ENCODE data around the gene TAMM41.

Gene TAMM41

GRCh38 chr3:11826628-11827265 lies 19.9 kb downstream of the TAMM41 start:
- H3K36me3 ChIP-seq (ENCODE audit: insufficient read depth): no peaks in the 10 kb centered on the region
- no peaks in the 10 kb centered on the region for H4K20me1 ChIP-seq (ENCODE audit: insufficient read depth)
- no peak overlapping the region for H3K4me3 ChIP-seq (IDR thresholded peaks at IDR 0.05; ENCODE audit: insufficient read depth, low read depth, low read length)
- no peaks in the 10 kb centered on the region for H3K79me2 ChIP-seq (ENCODE audit: insufficient read depth, low read depth)
- H3K9ac ChIP-seq: no peak overlapping the region
- H2AFZ ChIP-seq (ENCODE audit: low read depth): no peak overlapping the region
- no peaks in the 10 kb centered on the region for H3K27me3 ChIP-seq (ENCODE audit: insufficient read depth, low read depth)
- no peaks in the 10 kb centered on the region for H3K4me1 ChIP-seq (ENCODE audit: low read depth, poor library complexity, severe bottlenecking)
- no peak overlapping the region for H3K27ac ChIP-seq
- H3K4me2 ChIP-seq: no peak overlapping the region
- TF ChIP-seq, protein P1, sequence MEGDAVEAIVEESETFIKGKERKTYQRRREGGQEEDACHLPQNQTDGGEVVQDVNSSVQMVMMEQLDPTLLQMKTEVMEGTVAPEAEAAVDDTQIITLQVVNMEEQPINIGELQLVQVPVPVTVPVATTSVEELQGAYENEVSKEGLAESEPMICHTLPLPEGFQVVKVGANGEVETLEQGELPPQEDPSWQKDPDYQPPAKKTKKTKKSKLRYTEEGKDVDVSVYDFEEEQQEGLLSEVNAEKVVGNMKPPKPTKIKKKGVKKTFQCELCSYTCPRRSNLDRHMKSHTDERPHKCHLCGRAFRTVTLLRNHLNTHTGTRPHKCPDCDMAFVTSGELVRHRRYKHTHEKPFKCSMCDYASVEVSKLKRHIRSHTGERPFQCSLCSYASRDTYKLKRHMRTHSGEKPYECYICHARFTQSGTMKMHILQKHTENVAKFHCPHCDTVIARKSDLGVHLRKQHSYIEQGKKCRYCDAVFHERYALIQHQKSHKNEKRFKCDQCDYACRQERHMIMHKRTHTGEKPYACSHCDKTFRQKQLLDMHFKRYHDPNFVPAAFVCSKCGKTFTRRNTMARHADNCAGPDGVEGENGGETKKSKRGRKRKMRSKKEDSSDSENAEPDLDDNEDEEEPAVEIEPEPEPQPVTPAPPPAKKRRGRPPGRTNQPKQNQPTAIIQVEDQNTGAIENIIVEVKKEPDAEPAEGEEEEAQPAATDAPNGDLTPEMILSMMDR (conservative IDR thresholded peaks at IDR 0.05; ENCODE audit: low read depth, low read length): no peak

DNA sequence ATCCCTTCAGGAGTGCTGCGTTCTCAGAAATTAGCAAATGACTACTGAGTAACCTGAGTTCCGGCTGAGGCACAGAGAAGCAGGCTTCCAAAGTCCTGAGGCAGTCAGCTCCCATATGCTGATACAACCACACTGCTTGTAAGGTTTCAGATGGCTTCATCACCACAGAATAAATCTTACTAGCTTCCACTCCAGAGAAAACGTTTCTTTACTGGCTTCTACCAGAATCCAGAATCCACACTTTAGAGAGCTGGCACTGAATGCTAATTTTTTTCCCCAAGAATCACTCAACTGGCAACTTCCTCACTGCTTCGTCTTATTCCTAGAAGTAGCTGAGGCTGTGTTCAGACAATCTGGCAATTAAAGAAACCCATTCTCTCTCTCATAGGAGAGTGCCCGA lies 21.4 kb downstream of the TAMM41 start:
- H3K4me2 ChIP-seq: no peak overlapping the region
- H3K4me3 ChIP-seq (IDR thresholded peaks at IDR 0.05; ENCODE audit: insufficient read depth, low read depth, low read length): no peak overlapping the region
- no peak overlapping the region for H3K27ac ChIP-seq
- no peaks in the 10 kb centered on the region for H3K36me3 ChIP-seq (ENCODE audit: insufficient read depth)
- no peak overlapping the region for H3K9ac ChIP-seq
- no peaks in the 10 kb centered on the region for H4K20me1 ChIP-seq (ENCODE audit: insufficient read depth)
- H2AFZ ChIP-seq (ENCODE audit: low read depth): no peak overlapping the region
- no peaks in the 10 kb centered on the region for H3K27me3 ChIP-seq (ENCODE audit: insufficient read depth, low read depth)
- H3K79me2 ChIP-seq (ENCODE audit: insufficient read depth, low read depth): no peaks in the 10 kb centered on the region
- TF ChIP-seq, protein P1 (conservative IDR thresholded peaks at IDR 0.05; ENCODE audit: low read depth, low read length): no peak
- no peaks in the 10 kb centered on the region for H3K4me1 ChIP-seq (ENCODE audit: low read depth, poor library complexity, severe bottlenecking)

DNA sequence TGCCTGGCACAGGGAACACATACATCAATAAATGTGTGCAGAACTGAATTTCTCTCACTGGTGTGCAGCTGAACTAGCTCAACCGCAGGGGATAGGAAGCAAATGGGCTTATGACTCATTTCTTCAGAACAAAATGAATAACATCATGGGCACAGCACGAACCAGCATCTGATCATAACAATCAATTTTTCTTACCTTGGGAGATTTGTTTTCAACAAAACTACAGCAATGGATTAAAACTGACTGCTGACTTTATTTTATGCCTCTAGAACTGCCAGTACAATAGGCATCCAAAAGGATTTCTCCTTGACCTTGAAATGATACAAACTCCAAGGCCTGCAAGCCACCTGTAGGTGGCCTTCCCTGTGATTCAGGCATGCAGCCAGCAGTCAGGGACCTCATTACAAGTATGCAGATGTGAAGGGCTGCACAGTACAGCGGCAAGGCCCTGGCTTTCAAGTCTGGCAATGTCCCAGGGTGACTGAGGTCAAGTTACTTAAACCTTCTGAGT lies 26.1 kb downstream of the TAMM41 start:
- TF ChIP-seq, protein P1 (conservative IDR thresholded peaks at IDR 0.05; ENCODE audit: low read depth, low read length): no peak
- H3K4me1 ChIP-seq (ENCODE audit: low read depth, poor library complexity, severe bottlenecking): no peaks in the 10 kb centered on the region
- H3K4me2 ChIP-seq: no peak overlapping the region
- no peaks in the 10 kb centered on the region for H3K79me2 ChIP-seq (ENCODE audit: insufficient read depth, low read depth)
- H3K27me3 ChIP-seq (ENCODE audit: insufficient read depth, low read depth): no peaks in the 10 kb centered on the region
- H3K27ac ChIP-seq: no peak overlapping the region
- H2AFZ ChIP-seq (ENCODE audit: low read depth): no peak overlapping the region
- H3K4me3 ChIP-seq (IDR thresholded peaks at IDR 0.05; ENCODE audit: insufficient read depth, low read depth, low read length): no peak overlapping the region
- H3K36me3 ChIP-seq (ENCODE audit: insufficient read depth): no peaks in the 10 kb centered on the region
- no peak overlapping the region for H3K9ac ChIP-seq
- H4K20me1 ChIP-seq (ENCODE audit: insufficient read depth): no peaks in the 10 kb centered on the region

GRCh38 chr3:11819146-11819689 lies 27.5 kb downstream of the TAMM41 start:
- Histone ChIP-seq H3K27ac (no peak overlapping the region), H3K4me3 (IDR thresholded peaks at IDR 0.05; ENCODE audit: insufficient read depth, low read depth, low read length) (no peak overlapping the region), H3K36me3 (ENCODE audit: insufficient read depth) (no peaks in the 10 kb centered on the region), H4K20me1 (ENCODE audit: insufficient read depth) (no peaks in the 10 kb centered on the region), H3K4me2 (no peak overlapping the region), H3K79me2 (ENCODE audit: insufficient read depth, low read depth) (no peaks in the 10 kb centered on the region), H3K9ac (no peak overlapping the region), H3K4me1 (ENCODE audit: low read depth, poor library complexity, severe bottlenecking) (no peaks in the 10 kb centered on the region), H2AFZ (ENCODE audit: low read depth) (no peak overlapping the region), H3K27me3 (ENCODE audit: insufficient read depth, low read depth) (no peaks in the 10 kb centered on the region)
- TF ChIP-seq, protein P1 (conservative IDR thresholded peaks at IDR 0.05; ENCODE audit: low read depth, low read length): no peak
